GM08714 (cell line): Measurements from ENCODE around the gene CCL5.

Source experiments
- H3K4me3 ChIP-seq: fragments of 200-500 bp; sonication (Bioruptor generic); 2 replicates; pipeline ENCODE4 v1.5.1; 2014; ENCODE audit warnings: mild to moderate bottlenecking, low read length, inconsistent platforms
- ZNF274 ChIP-seq: IDR thresholded peaks from 2 replicates; pipeline ENCODE4 v1.6.1; 2012; ENCODE audit warnings: mild to moderate bottlenecking, low read depth, low read length

The CCL5 gene

GRCh38 chr17:35866341-35866950, 13.7 kb downstream of the CCL5 start:
- TF ChIP-seq ZNF274: no peak
- H3K4me3 ChIP-seq: no peak overlapping the region

GRCh38 chr17:35865412-35866340, 14.5 kb downstream of the CCL5 start:
- no peak overlapping the region for H3K4me3 ChIP-seq
- TF ChIP-seq ZNF274: no peak

GRCh38 chr17:35864853-35865252, 15.3 kb downstream of the CCL5 start:
- no peak overlapping the region for H3K4me3 ChIP-seq
- no peak for TF ChIP-seq ZNF274

GRCh38 chr17:35856603-35857002, 23.6 kb downstream of the CCL5 start:
- TF ChIP-seq ZNF274: no peak
- no peak overlapping the region for H3K4me3 ChIP-seq

GRCh38 chr17:35855965-35856364, 24.2 kb downstream of the CCL5 start:
- H3K4me3 ChIP-seq: no peak overlapping the region
- no peak for TF ChIP-seq ZNF274

- TF ChIP-seq ZNF274: no peak
- no peak overlapping the region for H3K4me3 ChIP-seq
These were observed 30.5 kb downstream of the CCL5 start for GRCh38 chr17:35849469-35850348.

- TF ChIP-seq ZNF274: no peak
- H3K4me3 ChIP-seq: no peak overlapping the region
These were observed 32.4 kb downstream of the CCL5 start for GRCh38 chr17:35847633-35848373.

- no peak for TF ChIP-seq ZNF274
- H3K4me3 ChIP-seq: no peak overlapping the region
These were observed 33.2 kb downstream of the CCL5 start for GRCh38 chr17:35847006-35847405.

GRCh38 chr17:35846055-35846809, 33.9 kb downstream of the CCL5 start:
- TF ChIP-seq ZNF274: no peak
- no peak overlapping the region for H3K4me3 ChIP-seq

GRCh38 chr17:35844547-35844946, 35.6 kb downstream of the CCL5 start:
- no peak for TF ChIP-seq ZNF274
- H3K4me3 ChIP-seq: no peak overlapping the region

- no peak for TF ChIP-seq ZNF274
These were observed 36.5 kb downstream of the CCL5 start for GRCh38 chr17:35843698-35844097.

GRCh38 chr17:35842239-35842638, 37.9 kb downstream of the CCL5 start:
- TF ChIP-seq ZNF274: no peak
- H3K4me3 ChIP-seq: no peak overlapping the region

More at GRCh38 chr17:35843698-35844097, 36.5 kb downstream of the CCL5 start:
- H3K4me3 ChIP-seq: no peak overlapping the region

GRCh38 chr17:35841505-35841904, 38.7 kb downstream of the CCL5 start:
- no peak for TF ChIP-seq ZNF274
- H3K4me3 ChIP-seq: no peak overlapping the region

GRCh38 chr17:35841101-35841500, 39.1 kb downstream of the CCL5 start:
- no peak overlapping the region for H3K4me3 ChIP-seq
- no peak for TF ChIP-seq ZNF274
